Lung (tissue), 12 donors: Measurements from ENCODE around the gene RNF138. TPM values are rescaled to one million over a fixed set of nuclear protein-coding genes. Genes with fewer than 3 reads are reported as not detected.

ENCODE experiments used
- ATAC-seq: fragments of 200-7000 bp; cut with Tn5 transposase; one replicate; pipeline ENCODE4 v1.9.1; 2020; ENCODE audit warnings: moderate number of reproducible peaks; ENCODE audit not compliant: insufficient read depth, low FRiP score
- DNase-seq, 3 donors: peaks; one replicate each; pipeline ENCODE4 v3.0.0-alpha.2; 2013 to 2017
- H3K27ac ChIP-seq, 2 donors: one replicate each; pipeline ENCODE4 v1.5.1; 2013; ENCODE audit warnings: mild to moderate bottlenecking in 2 of 2, moderate library complexity in 2 of 2, control low read depth in 1 of 2, inconsistent platforms in 1 of 2, low read depth in 1 of 2, low read length in 1 of 2
- H3K27me3 ChIP-seq, 3 donors: one replicate each; pipeline ENCODE4 v1.5.1; 2013; ENCODE audit warnings: low read length in 2 of 3; ENCODE audit not compliant: control insufficient read depth in 3 of 3, insufficient read depth in 3 of 3
- H3K36me3 ChIP-seq, 4 donors: one replicate each; pipeline ENCODE4 v1.5.1; 2013; ENCODE audit warnings: low read length in 4 of 4, mild to moderate bottlenecking in 1 of 4, moderate library complexity in 1 of 4; ENCODE audit not compliant: control insufficient read depth in 4 of 4, insufficient read depth in 4 of 4
- H3K4me1 ChIP-seq, 5 donors: one replicate each; pipeline ENCODE4 v1.5.1; 2013; ENCODE audit warnings: low read length in 5 of 5, mild to moderate bottlenecking in 2 of 5, moderate library complexity in 1 of 5; ENCODE audit not compliant: control insufficient read depth in 5 of 5, insufficient read depth in 5 of 5
- H3K4me3 ChIP-seq: one replicate; pipeline ENCODE4 v1.5.1; 2013; ENCODE audit warnings: mild to moderate bottlenecking, control low read depth, moderate library complexity
- H3K9ac ChIP-seq, 2 donors: one replicate each; pipeline ENCODE4 v1.5.1; 2013; ENCODE audit warnings: low read length in 2 of 2, control low read depth in 1 of 2; ENCODE audit not compliant: insufficient read depth in 1 of 2
- H3K9me3 ChIP-seq, 4 donors: one replicate each; pipeline ENCODE4 v1.5.1; 2013; ENCODE audit warnings: low read length in 3 of 4, mild to moderate bottlenecking in 1 of 4, moderate library complexity in 1 of 4; ENCODE audit not compliant: control insufficient read depth in 4 of 4, insufficient read depth in 3 of 4
- CTCF ChIP-seq: IDR thresholded peaks from 2 replicates; pipeline ENCODE4 v1.5.1; 2012; ENCODE audit warnings: mild to moderate bottlenecking; ENCODE audit errors: control extremely low read depth, extremely low read depth
- WGBS, 2 donors: extraction: QIAGEN DNeasy Blood & Tissue Kit; methylation state at CpG; one replicate each; pipeline ENCODE4 v1.1.7; 2013; 5-methylcytosine and 5-hydroxymethylcytosine counted together
- polyA plus RNA-seq, 2 donors: library from polyadenylated mRNA; stranded (reverse); fragments of 200-250 nt; gene quantifications; one replicate each; pipeline ENCODE4 v1.2.1, GENCODE V29; 2013
- total RNA-seq, 2 donors: library from RNA; depleted of rRNA in 1 of 2; stranded (reverse); fragments of >200 nt in 1 of 2; gene quantifications; one replicate each; pipeline ENCODE4 v1.2.1, GENCODE V29; 2014 to 2021
- donor health status: control.
- donor health status: control.
- donor health status: Bipolar disorder and iron deficiency.
- donor health status: healthy.
- donor health status: DM: yes; HTN: yes; CAD: no.

Gene RNF138
- total and polyA plus RNA-seq, 4 donors: 13.1 to 37.9 (median 22.8) TPM

DNA sequence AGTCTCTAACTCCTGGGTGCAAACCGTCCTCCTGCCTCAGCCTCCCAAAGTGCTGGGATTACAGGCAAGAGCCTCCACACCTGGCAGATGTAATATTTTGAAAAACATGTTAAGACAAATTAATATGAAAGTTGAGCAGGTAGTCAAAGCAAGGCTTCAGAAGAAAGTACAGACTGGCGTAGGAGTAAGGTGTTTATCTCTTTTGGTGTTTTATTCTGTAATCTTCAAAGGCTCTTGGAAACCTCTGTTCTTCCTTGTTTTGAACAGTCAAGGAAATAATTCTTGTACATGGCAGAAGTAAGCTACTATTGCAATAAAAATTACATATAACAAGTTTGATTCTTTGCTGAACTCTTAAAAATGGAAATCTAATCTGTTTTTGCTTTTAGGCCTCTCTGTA lies 5.3 kb downstream of the RNF138 start:
- Histone ChIP-seq H3K9ac (no peak overlapping the region), H3K9me3 (no peaks in the 10 kb centered on the region), H3K27me3 (no peaks in the 10 kb centered on the region), H3K4me1 (peaks cover 0 to 22% (median 4%) of the 10 kb centered on the region in 5 donors), H3K36me3 (peaks cover 0 to 4% (median 1%) of the 10 kb centered on the region in 4 donors), H3K4me3 (no peak overlapping the region), H3K27ac (no peak overlapping the region)
- no peak for ATAC-seq
- 79 to 84% methylated on average over 2 of the region's 2 CpGs for WGBS, 2 donors
- DNase-seq: no peak
- TF ChIP-seq CTCF: no peak

- Histone ChIP-seq H3K9ac (no peak overlapping the region), H3K9me3 (no peaks in the 10 kb centered on the region), H3K36me3 (peaks cover 0 to 2% (median 1%) of the 10 kb centered on the region in 4 donors), H3K4me1 (peaks cover 0 to 5% (median 0%) of the 10 kb centered on the region in 5 donors), H3K27ac (no peak overlapping the region), H3K27me3 (no peaks in the 10 kb centered on the region), H3K4me3 (no peak overlapping the region)
- no peak for ATAC-seq
- DNase-seq: no peak
- 76 to 80% methylated on average over 2 of the region's 2 CpGs for WGBS, 2 donors
- TF ChIP-seq CTCF: no peak
Observed at GRCh38 chr18:32104516-32104915, 12.8 kb downstream of the RNF138 start.

- no peak for DNase-seq
- no peak for ATAC-seq
- no peak overlapping the region for H3K4me3 ChIP-seq
- H3K9me3 ChIP-seq: no peaks in the 10 kb centered on the region
- peaks cover 0 to 7% (median 0%) of the 10 kb centered on the region in 5 donors for H3K4me1 ChIP-seq
- H3K27ac ChIP-seq: no peak overlapping the region
- WGBS, 2 donors: 96 to 99% methylated on average over 3 of the region's 3 CpGs
- no peaks in the 10 kb centered on the region for H3K27me3 ChIP-seq
- H3K36me3 ChIP-seq: peaks cover 2 to 10% (median 6%) of the 10 kb centered on the region in 4 donors
- H3K9ac ChIP-seq: no peak overlapping the region
- no peak for TF ChIP-seq CTCF
Observed at GRCh38 chr18:32110005-32110404, 18.3 kb downstream of the RNF138 start.

DNA sequence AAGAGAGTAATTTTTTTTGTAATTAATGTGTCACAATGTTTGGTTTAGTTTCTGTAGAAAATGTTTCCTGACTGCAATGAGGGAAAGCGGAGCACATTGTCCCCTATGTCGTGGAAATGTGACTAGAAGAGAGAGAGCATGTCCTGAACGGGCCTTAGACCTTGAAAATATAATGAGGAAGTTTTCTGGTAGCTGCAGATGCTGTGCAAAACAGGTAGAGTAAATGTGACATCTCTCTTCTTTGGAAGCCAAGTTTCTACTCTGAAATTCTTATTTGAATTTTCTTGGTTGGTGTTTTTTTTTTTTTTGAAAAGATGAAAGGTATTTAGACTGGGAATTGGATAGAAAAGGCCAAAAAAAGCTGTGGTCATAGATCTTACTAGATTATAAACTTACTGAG lies 20.0 kb downstream of the RNF138 start:
- ATAC-seq: no peak
- no peak overlapping the region for H3K4me3 ChIP-seq
- H3K9me3 ChIP-seq: no peaks in the 10 kb centered on the region
- WGBS, 2 donors: 50 to 67% methylated on average over 3 of the region's 3 CpGs
- H3K27me3 ChIP-seq: no peaks in the 10 kb centered on the region
- peaks cover 0 to 17% (median 11%) of the 10 kb centered on the region in 4 donors for H3K36me3 ChIP-seq
- H3K4me1 ChIP-seq: peaks cover 0 to 7% (median 0%) of the 10 kb centered on the region in 5 donors
- no peak overlapping the region for H3K27ac ChIP-seq
- no peak for TF ChIP-seq CTCF
- no peak for DNase-seq
- no peak overlapping the region for H3K9ac ChIP-seq
